Right lobe of liver (tissue), 4 donors: Measurements from ENCODE around the gene MUC4.

ENCODE experiments used
- POLR2A ChIP-seq: fragments of 450-650 bp; IDR thresholded peaks from one replicate; pipeline ENCODE4 v1.6.1; 2017; ENCODE audit warnings: antibody characterized with exemption, mild to moderate bottlenecking
- TF ChIP-seq, protein P1 (sequence below), 4 donors: fragments of 200-600 bp in 3 of 4; fragments of 450-650 bp in 1 of 4; IDR thresholded peaks; one replicate each; pipeline versions ENCODE4 v1.5.1 to v1.8.0; 2016 to 2022; ENCODE audit warnings: antibody characterized with exemption in 4 of 4, mild to moderate bottlenecking in 2 of 4
- donor health status: DM: no; HTN: no; CAD: no.
- donor health status: DM: no; HTN: no; CAD: no.
- donor health status: DM: no; HTN: yes; CAD: no.

- TF ChIP-seq, protein P1, sequence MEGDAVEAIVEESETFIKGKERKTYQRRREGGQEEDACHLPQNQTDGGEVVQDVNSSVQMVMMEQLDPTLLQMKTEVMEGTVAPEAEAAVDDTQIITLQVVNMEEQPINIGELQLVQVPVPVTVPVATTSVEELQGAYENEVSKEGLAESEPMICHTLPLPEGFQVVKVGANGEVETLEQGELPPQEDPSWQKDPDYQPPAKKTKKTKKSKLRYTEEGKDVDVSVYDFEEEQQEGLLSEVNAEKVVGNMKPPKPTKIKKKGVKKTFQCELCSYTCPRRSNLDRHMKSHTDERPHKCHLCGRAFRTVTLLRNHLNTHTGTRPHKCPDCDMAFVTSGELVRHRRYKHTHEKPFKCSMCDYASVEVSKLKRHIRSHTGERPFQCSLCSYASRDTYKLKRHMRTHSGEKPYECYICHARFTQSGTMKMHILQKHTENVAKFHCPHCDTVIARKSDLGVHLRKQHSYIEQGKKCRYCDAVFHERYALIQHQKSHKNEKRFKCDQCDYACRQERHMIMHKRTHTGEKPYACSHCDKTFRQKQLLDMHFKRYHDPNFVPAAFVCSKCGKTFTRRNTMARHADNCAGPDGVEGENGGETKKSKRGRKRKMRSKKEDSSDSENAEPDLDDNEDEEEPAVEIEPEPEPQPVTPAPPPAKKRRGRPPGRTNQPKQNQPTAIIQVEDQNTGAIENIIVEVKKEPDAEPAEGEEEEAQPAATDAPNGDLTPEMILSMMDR (IDR thresholded peaks at IDR 0.05), result no peak
- no peak for TF ChIP-seq POLR2A
Measured at GRCh38 chr3:195735036-195735695, 76.6 kb downstream of the MUC4 start.
